Fibroblast of mammary gland (primary cell): ENCODE data around the gene SV2C.

Experiments used
- DNase-seq: peaks from one replicate; pipeline ENCODE4 v3.0.0-alpha.2; 2010; ENCODE audit warnings: low read depth
- H3K4me3 ChIP-seq: 2 replicates; pipeline ENCODE4 v1.5.1; 2011; ENCODE audit warnings: low read depth, mild to moderate bottlenecking, low read length, moderate library complexity; ENCODE audit not compliant: control insufficient read depth
- CTCF ChIP-seq: conservative IDR thresholded peaks from 2 replicates; pipeline ENCODE4 v1.5.1; 2011; ENCODE audit warnings: low read depth, low read length, inconsistent platforms; ENCODE audit not compliant: control insufficient read depth, insufficient read depth

The SV2C gene

GRCh38 chr5:76280494-76280893 lies 197.3 kb downstream of the SV2C start:
- no peak for DNase-seq
- no peak overlapping the region for H3K4me3 ChIP-seq
- no peak for TF ChIP-seq CTCF

- H3K4me3 ChIP-seq, result no peak overlapping the region
- no peak for TF ChIP-seq CTCF
- DNase-seq, result no peak
Observed at GRCh38 chr5:76283670-76284069, 200.5 kb downstream of the SV2C start.

- no peak for TF ChIP-seq CTCF
- DNase-seq, result no peak
- H3K4me3 ChIP-seq, result no peak overlapping the region
Observed at GRCh38 chr5:76289692-76290091, 206.5 kb downstream of the SV2C start.

DNA sequence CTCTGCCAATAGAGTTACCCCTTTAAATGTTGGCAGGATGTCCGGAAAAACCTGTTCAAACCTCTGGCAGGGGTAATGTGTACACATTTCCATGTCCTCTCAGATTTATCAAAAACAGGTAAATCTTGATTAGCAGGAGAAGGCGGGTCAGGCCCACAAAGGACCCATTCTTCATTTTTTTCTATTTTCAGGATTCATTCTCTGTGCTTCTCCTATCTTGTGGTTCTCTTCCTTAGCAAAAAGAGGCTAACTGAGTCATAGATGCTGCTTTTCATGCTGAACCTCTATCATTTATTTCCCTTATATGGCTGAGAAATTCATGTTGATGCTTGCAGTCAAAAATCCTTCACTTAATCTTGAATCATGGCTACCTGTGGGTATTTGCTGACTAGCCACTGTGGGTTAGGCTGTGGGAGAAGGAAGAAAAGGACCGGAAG lies 207.2 kb downstream of the SV2C start:
- no peak for TF ChIP-seq CTCF
- DNase-seq, result no peak
- no peak overlapping the region for H3K4me3 ChIP-seq

DNA sequence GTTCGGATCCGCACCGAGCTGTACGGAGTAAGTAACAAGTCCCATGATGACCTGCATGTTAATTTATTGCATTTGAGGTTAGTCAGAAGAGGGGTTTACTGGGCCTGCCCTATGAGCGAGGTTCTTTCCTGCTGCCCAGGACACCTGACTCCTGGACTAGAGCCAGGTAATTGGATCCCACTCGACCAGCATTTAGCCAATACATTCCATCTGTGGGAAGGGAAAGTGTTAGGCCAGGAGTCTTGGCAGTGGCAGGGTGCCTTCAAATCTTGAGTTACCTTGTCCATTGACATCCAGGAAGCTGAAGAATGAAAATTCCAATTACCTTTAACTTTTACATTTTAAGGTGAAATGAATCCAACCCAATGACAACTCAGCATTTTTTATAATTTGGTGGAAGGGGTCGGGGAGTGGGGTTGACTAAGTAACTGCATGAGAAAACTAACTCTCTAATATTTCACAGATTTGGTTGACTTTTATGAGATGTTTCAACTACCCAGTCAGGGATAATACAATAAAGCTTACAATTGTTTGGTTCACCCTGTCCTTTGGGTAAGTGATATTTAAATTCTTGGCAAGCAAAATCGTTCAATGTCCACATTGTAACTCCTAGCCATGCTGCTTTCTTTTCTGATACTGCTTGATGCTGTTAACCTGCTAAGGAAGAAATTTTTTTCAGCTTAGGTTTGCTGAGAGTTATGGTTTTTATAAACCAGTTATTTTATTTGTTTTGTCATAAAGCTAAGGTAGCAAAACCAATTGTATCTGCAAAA lies 208.3 kb downstream of the SV2C start:
- no peak for TF ChIP-seq CTCF
- H3K4me3 ChIP-seq, result no peak overlapping the region
- no peak for DNase-seq

DNA sequence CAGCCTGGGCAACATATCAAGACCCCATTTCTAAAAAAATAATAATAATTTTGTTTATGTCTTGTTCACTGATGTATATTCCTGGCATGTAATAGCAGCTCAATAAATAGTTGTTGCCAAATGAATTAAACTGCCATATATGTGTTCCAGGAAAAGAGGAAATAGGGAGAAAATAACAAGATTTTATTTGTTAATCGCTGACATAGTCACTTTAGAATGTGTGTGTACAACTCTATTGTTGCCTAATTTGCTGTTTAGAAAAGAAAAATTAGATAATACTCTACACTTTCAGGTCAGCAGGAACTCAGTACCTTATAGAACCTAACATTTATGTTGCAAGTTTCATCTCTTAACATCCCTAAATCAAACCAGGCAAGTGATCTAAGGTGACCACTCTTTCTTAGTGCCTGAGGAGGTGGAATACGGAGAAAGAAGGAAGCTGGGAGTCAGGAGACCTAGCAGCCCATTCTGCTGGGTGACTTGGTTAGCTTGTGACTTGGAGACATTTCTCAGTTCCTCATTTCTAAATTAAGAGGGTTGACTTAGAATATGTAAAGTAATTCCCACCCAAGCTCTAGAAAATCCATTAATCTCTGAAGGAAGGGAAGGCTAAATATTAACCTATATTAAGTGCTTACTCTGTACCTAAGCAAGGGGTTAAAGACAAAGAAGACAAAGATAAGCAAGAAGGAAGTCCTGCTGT lies 209.6 kb downstream of the SV2C start:
- no peak for DNase-seq
- no peak overlapping the region for H3K4me3 ChIP-seq
- no peak for TF ChIP-seq CTCF
